ENCODE data around the gene HDAC9.

HDAC9 gene

GRCh38 chr7:18900803-18901202, 405.3 kb downstream of the HDAC9 start:
- no peak overlapping the region for H3K4me3 ChIP-seq (ENCODE audit: low read depth, low read length)
- peaks cover 3% of the 10 kb centered on the region for H3K4me1 ChIP-seq (ENCODE audit: control insufficient read depth, insufficient read depth, low read length)
- H3K9ac ChIP-seq (ENCODE audit: low read depth, low read length), result no peak overlapping the region
- no peaks in the 10 kb centered on the region for H3K27me3 ChIP-seq (ENCODE audit: control insufficient read depth, insufficient read depth, low read length)
- no peaks in the 10 kb centered on the region for H3K9me3 ChIP-seq (ENCODE audit: control insufficient read depth, insufficient read depth, low read length)
- H3K36me3 ChIP-seq (ENCODE audit: control insufficient read depth, insufficient read depth, low read length), result no peaks in the 10 kb centered on the region

GRCh38 chr7:18901351-18901750, 405.8 kb downstream of the HDAC9 start:
- Histone ChIP-seq H3K27me3 (ENCODE audit: control insufficient read depth, insufficient read depth, low read length) (no peaks in the 10 kb centered on the region), H3K9ac (ENCODE audit: low read depth, low read length) (no peak overlapping the region), H3K36me3 (ENCODE audit: control insufficient read depth, insufficient read depth, low read length) (no peaks in the 10 kb centered on the region), H3K9me3 (ENCODE audit: control insufficient read depth, insufficient read depth, low read length) (no peaks in the 10 kb centered on the region), H3K4me1 (ENCODE audit: control insufficient read depth, insufficient read depth, low read length) (peaks cover under 1% of the 10 kb centered on the region), H3K4me3 (ENCODE audit: low read depth, low read length) (no peak overlapping the region)

- Histone ChIP-seq H3K36me3 (ENCODE audit: control insufficient read depth, insufficient read depth, low read length) (no peaks in the 10 kb centered on the region), H3K27me3 (ENCODE audit: control insufficient read depth, insufficient read depth, low read length) (no peaks in the 10 kb centered on the region), H3K9me3 (ENCODE audit: control insufficient read depth, insufficient read depth, low read length) (no peaks in the 10 kb centered on the region), H3K4me1 (ENCODE audit: control insufficient read depth, insufficient read depth, low read length) (no peaks in the 10 kb centered on the region), H3K4me3 (ENCODE audit: low read depth, low read length) (no peak overlapping the region), H3K9ac (ENCODE audit: low read depth, low read length) (no peak overlapping the region)
Observed at GRCh38 chr7:18901982-18902421, 406.5 kb downstream of the HDAC9 start.

GRCh38 chr7:18902892-18903291, 407.3 kb downstream of the HDAC9 start:
- no peaks in the 10 kb centered on the region for H3K36me3 ChIP-seq (ENCODE audit: control insufficient read depth, insufficient read depth, low read length)
- H3K4me1 ChIP-seq (ENCODE audit: control insufficient read depth, insufficient read depth, low read length), result no peaks in the 10 kb centered on the region

GRCh38 chr7:18903695-18904094, 408.1 kb downstream of the HDAC9 start:
- Histone ChIP-seq H3K9ac (ENCODE audit: low read depth, low read length) (no peak overlapping the region), H3K27me3 (ENCODE audit: control insufficient read depth, insufficient read depth, low read length) (no peaks in the 10 kb centered on the region), H3K36me3 (ENCODE audit: control insufficient read depth, insufficient read depth, low read length) (no peaks in the 10 kb centered on the region), H3K4me1 (ENCODE audit: control insufficient read depth, insufficient read depth, low read length) (no peaks in the 10 kb centered on the region), H3K4me3 (ENCODE audit: low read depth, low read length) (no peak overlapping the region), H3K9me3 (ENCODE audit: control insufficient read depth, insufficient read depth, low read length) (no peaks in the 10 kb centered on the region)

More at GRCh38 chr7:18902892-18903291, 407.3 kb downstream of the HDAC9 start:
- Histone ChIP-seq H3K27me3 (ENCODE audit: control insufficient read depth, insufficient read depth, low read length) (no peaks in the 10 kb centered on the region), H3K9me3 (ENCODE audit: control insufficient read depth, insufficient read depth, low read length) (no peaks in the 10 kb centered on the region), H3K4me3 (ENCODE audit: low read depth, low read length) (no peak overlapping the region), H3K9ac (ENCODE audit: low read depth, low read length) (no peak overlapping the region)

GRCh38 chr7:18905316-18905943, 409.9 kb downstream of the HDAC9 start:
- Histone ChIP-seq H3K9ac (ENCODE audit: low read depth, low read length) (no peak overlapping the region), H3K4me3 (ENCODE audit: low read depth, low read length) (no peak overlapping the region), H3K36me3 (ENCODE audit: control insufficient read depth, insufficient read depth, low read length) (no peaks in the 10 kb centered on the region), H3K9me3 (ENCODE audit: control insufficient read depth, insufficient read depth, low read length) (no peaks in the 10 kb centered on the region), H3K27me3 (ENCODE audit: control insufficient read depth, insufficient read depth, low read length) (no peaks in the 10 kb centered on the region), H3K4me1 (ENCODE audit: control insufficient read depth, insufficient read depth, low read length) (no peaks in the 10 kb centered on the region)

GRCh38 chr7:18906901-18907300, 411.4 kb downstream of the HDAC9 start:
- no peak overlapping the region for H3K4me3 ChIP-seq (ENCODE audit: low read depth, low read length)
- H3K9ac ChIP-seq (ENCODE audit: low read depth, low read length), result no peak overlapping the region
- H3K4me1 ChIP-seq (ENCODE audit: control insufficient read depth, insufficient read depth, low read length), result no peaks in the 10 kb centered on the region
- H3K36me3 ChIP-seq (ENCODE audit: control insufficient read depth, insufficient read depth, low read length), result no peaks in the 10 kb centered on the region
- H3K27me3 ChIP-seq (ENCODE audit: control insufficient read depth, insufficient read depth, low read length), result no peaks in the 10 kb centered on the region
- H3K9me3 ChIP-seq (ENCODE audit: control insufficient read depth, insufficient read depth, low read length), result no peaks in the 10 kb centered on the region

GRCh38 chr7:18913106-18913505, 417.6 kb downstream of the HDAC9 start:
- Histone ChIP-seq H3K36me3 (ENCODE audit: control insufficient read depth, insufficient read depth, low read length) (no peaks in the 10 kb centered on the region), H3K9me3 (ENCODE audit: control insufficient read depth, insufficient read depth, low read length) (no peaks in the 10 kb centered on the region), H3K4me1 (ENCODE audit: control insufficient read depth, insufficient read depth, low read length) (no peaks in the 10 kb centered on the region), H3K9ac (ENCODE audit: low read depth, low read length) (no peak overlapping the region), H3K27me3 (ENCODE audit: control insufficient read depth, insufficient read depth, low read length) (no peaks in the 10 kb centered on the region), H3K4me3 (ENCODE audit: low read depth, low read length) (no peak overlapping the region)

- no peak overlapping the region for H3K9ac ChIP-seq (ENCODE audit: low read depth, low read length)
- no peaks in the 10 kb centered on the region for H3K27me3 ChIP-seq (ENCODE audit: control insufficient read depth, insufficient read depth, low read length)
- no peaks in the 10 kb centered on the region for H3K9me3 ChIP-seq (ENCODE audit: control insufficient read depth, insufficient read depth, low read length)
- no peaks in the 10 kb centered on the region for H3K4me1 ChIP-seq (ENCODE audit: control insufficient read depth, insufficient read depth, low read length)
- no peaks in the 10 kb centered on the region for H3K36me3 ChIP-seq (ENCODE audit: control insufficient read depth, insufficient read depth, low read length)
- H3K4me3 ChIP-seq (ENCODE audit: low read depth, low read length), result no peak overlapping the region
Observed at GRCh38 chr7:18916826-18917225, 421.3 kb downstream of the HDAC9 start.

GRCh38 chr7:18927134-18927533, 431.6 kb downstream of the HDAC9 start:
- H3K9me3 ChIP-seq (ENCODE audit: control insufficient read depth, insufficient read depth, low read length), result no peaks in the 10 kb centered on the region
- no peak overlapping the region for H3K4me3 ChIP-seq (ENCODE audit: low read depth, low read length)
- no peaks in the 10 kb centered on the region for H3K27me3 ChIP-seq (ENCODE audit: control insufficient read depth, insufficient read depth, low read length)
- H3K36me3 ChIP-seq (ENCODE audit: control insufficient read depth, insufficient read depth, low read length), result no peaks in the 10 kb centered on the region
- no peaks in the 10 kb centered on the region for H3K4me1 ChIP-seq (ENCODE audit: control insufficient read depth, insufficient read depth, low read length)
- no peak overlapping the region for H3K9ac ChIP-seq (ENCODE audit: low read depth, low read length)

GRCh38 chr7:18936265-18936664, 440.7 kb downstream of the HDAC9 start:
- H3K36me3 ChIP-seq (ENCODE audit: control insufficient read depth, insufficient read depth, low read length), result no peaks in the 10 kb centered on the region
- H3K27me3 ChIP-seq (ENCODE audit: control insufficient read depth, insufficient read depth, low read length), result no peaks in the 10 kb centered on the region
- H3K9me3 ChIP-seq (ENCODE audit: control insufficient read depth, insufficient read depth, low read length), result no peaks in the 10 kb centered on the region
- no peak overlapping the region for H3K9ac ChIP-seq (ENCODE audit: low read depth, low read length)
- peaks cover 12% of the 10 kb centered on the region for H3K4me1 ChIP-seq (ENCODE audit: control insufficient read depth, insufficient read depth, low read length)
- no peak overlapping the region for H3K4me3 ChIP-seq (ENCODE audit: low read depth, low read length)

- H3K4me3 ChIP-seq (ENCODE audit: low read depth, low read length), result no peak overlapping the region
- H3K4me1 ChIP-seq (ENCODE audit: control insufficient read depth, insufficient read depth, low read length), result peaks cover 16% of the 10 kb centered on the region
- H3K9ac ChIP-seq (ENCODE audit: low read depth, low read length), result no peak overlapping the region
- no peaks in the 10 kb centered on the region for H3K27me3 ChIP-seq (ENCODE audit: control insufficient read depth, insufficient read depth, low read length)
- H3K9me3 ChIP-seq (ENCODE audit: control insufficient read depth, insufficient read depth, low read length), result no peaks in the 10 kb centered on the region
- no peaks in the 10 kb centered on the region for H3K36me3 ChIP-seq (ENCODE audit: control insufficient read depth, insufficient read depth, low read length)
Observed at GRCh38 chr7:18939771-18940592, 444.4 kb downstream of the HDAC9 start.
